H1 (cell line): ENCODE measurements around the gene UBN1. TPM values are rescaled to one million over a fixed set of nuclear protein-coding genes. Genes with fewer than 3 reads are reported as not detected.

Experiments used
- CEBPB ChIP-seq: IDR thresholded peaks from 2 replicates; pipeline ENCODE4 v1.6.1; 2012; ENCODE audit warnings: low read depth, low read length
- CHD1 ChIP-seq: IDR thresholded peaks from 2 replicates; pipeline ENCODE4 v1.6.1; 2012; ENCODE audit warnings: low read depth, low read length, improper control_type of control experiment
- CTCF ChIP-seq, 3 experiments: IDR thresholded peaks; 1 replicate in 2 of 3; 2 replicates in 1 of 3; pipeline versions ENCODE4 v1.5.1 to v1.6.1; 2011; ENCODE audit warnings: low read length in 3 of 3, mild to moderate bottlenecking in 3 of 3, inconsistent platforms in 2 of 3, low read depth in 1 of 3, moderate library complexity in 1 of 3; ENCODE audit not compliant: insufficient read depth in 1 of 3; ENCODE audit errors: control extremely low read depth in 1 of 3
- NANOG ChIP-seq: IDR thresholded peaks from 2 replicates; pipeline ENCODE4 v1.6.1; 2011; ENCODE audit warnings: low read length, low read depth, mild to moderate bottlenecking, inconsistent platforms; ENCODE audit not compliant: insufficient read depth, poor library complexity, severe bottlenecking
- polyA plus RNA-seq, 7 experiments: library from polyadenylated mRNA; depleted of rRNA in 3 of 7; stranded (reverse) in 5 of 7; unstranded in 2 of 7; fragments of >200 nt in 5 of 7; fragments of 200-250 nt in 2 of 7; gene quantifications; 1 replicate in 5 of 7; 2 replicates in 1 of 7; 4 replicates in 1 of 7; pipeline versions ENCODE4 v1.2.1 to v1.2.3, GENCODE V29; 2011 to 2013; ENCODE audit warnings: missing spikeins in 2 of 7, mixed read lengths in 2 of 7
- total RNA-seq: library from RNA; stranded (reverse); fragmentation: NEBNext Ultra II Directional; extraction: Animal tissue kit (Norgen Biotek cat#: 25700); gene quantifications from 2 replicates; pipeline ENCODE4 v1.2.1, GENCODE V29; 2021

UBN1 gene
- total and polyA plus RNA-seq, 2 of the 8 experiments (the other 6 are each of a cell fraction or from before 2014, with no cell fraction given), result 16.2 to 37.0 TPM

GRCh38 chr16:4897328-4897727, 50.0 kb downstream of the UBN1 start (continued):
- TF ChIP-seq CTCF (IDR thresholded peaks at IDR 0.05; ENCODE audit: control extremely low read depth in 1 of 3, insufficient read depth in 1 of 3, low read depth in 1 of 3, low read length in 3 of 3) (no peak), CHD1 (no peak), CEBPB (no peak), NANOG (no peak)
